Urinary bladder (tissue), 4 donors: ENCODE measurements around the gene CD86. TPM values are rescaled to one million over a fixed set of nuclear protein-coding genes. Genes with fewer than 3 reads are reported as not detected.

ENCODE experiments used
- DNase-seq: peaks from one replicate; pipeline ENCODE4 v3.0.0-alpha.2; 2015; ENCODE audit errors: extremely low spot score
- H3K27ac ChIP-seq: one replicate; pipeline ENCODE4 v1.5.1; 2013; ENCODE audit warnings: low read depth, mild to moderate bottlenecking, moderate library complexity
- H3K36me3 ChIP-seq: one replicate; pipeline ENCODE4 v1.6.1; 2013; ENCODE audit warnings: mild to moderate bottlenecking, moderate library complexity; ENCODE audit not compliant: insufficient read depth
- H3K4me1 ChIP-seq: one replicate; pipeline ENCODE4 v1.6.1; 2013; ENCODE audit warnings: mild to moderate bottlenecking, moderate library complexity; ENCODE audit not compliant: insufficient read depth
- H3K4me3 ChIP-seq: one replicate; pipeline ENCODE4 v1.5.1; 2013; ENCODE audit warnings: low read depth, low read length
- WGBS: extraction: QIAGEN DNeasy Blood & Tissue Kit; methylation state at CpG from one replicate; pipeline ENCODE4 v1.1.7; 2013; 5-methylcytosine and 5-hydroxymethylcytosine counted together
- polyA plus RNA-seq: library from polyadenylated mRNA; stranded (reverse); fragments of 200-250 nt; gene quantifications from one replicate; pipeline ENCODE4 v1.2.3, GENCODE V29; 2013
- total RNA-seq: library from RNA; depleted of rRNA; stranded (reverse); fragments of >200 nt; gene quantifications from one replicate; pipeline ENCODE4 v1.2.3, GENCODE V29; 2014
- donor health status: healthy with polysubstance abuse.
- donor health status: healthy.

Gene CD86
- total and polyA plus RNA-seq, 2 donors, result 3.4 to 6.1 TPM

DNA sequence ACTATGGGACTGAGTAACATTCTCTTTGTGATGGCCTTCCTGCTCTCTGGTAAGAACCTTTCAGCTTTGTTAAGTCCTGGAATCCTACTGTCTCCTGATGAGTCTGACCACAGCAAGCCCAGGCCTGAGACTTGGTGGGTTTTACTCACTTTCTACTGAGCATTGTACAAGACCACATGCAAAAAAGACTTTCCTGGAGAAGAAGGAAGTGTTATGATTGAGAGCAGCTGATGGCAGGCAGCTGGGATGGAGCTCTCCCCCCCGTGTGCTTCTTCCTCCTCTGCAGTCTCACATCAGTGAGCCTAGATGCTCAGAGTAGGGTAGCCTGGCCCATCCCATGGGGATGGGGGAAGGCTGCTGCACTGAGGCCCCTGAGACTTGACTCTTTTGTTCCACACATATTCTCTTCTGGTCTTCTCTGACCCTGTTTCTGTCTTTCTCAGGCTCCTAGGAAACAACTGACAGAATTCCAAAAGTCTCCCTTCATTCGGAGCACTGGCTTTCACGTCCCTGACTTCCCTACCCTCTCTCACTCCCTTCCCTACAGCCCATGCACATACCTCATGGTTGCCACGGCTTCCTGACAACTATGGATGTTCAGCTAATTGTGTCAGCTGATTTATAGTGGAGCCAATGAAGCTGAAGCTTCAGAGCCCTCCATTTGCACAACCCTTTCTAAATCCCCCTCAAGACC is 36.6 kb downstream of the CD86 start:
- no peaks in the 10 kb centered on the region for H3K36me3 ChIP-seq
- H3K4me1 ChIP-seq, result no peaks in the 10 kb centered on the region
- 55% methylated on average over 4 of the region's 4 CpGs for WGBS
- DNase-seq, result no peak
- no peak overlapping the region for H3K4me3 ChIP-seq
- H3K27ac ChIP-seq, result no peak overlapping the region

DNA sequence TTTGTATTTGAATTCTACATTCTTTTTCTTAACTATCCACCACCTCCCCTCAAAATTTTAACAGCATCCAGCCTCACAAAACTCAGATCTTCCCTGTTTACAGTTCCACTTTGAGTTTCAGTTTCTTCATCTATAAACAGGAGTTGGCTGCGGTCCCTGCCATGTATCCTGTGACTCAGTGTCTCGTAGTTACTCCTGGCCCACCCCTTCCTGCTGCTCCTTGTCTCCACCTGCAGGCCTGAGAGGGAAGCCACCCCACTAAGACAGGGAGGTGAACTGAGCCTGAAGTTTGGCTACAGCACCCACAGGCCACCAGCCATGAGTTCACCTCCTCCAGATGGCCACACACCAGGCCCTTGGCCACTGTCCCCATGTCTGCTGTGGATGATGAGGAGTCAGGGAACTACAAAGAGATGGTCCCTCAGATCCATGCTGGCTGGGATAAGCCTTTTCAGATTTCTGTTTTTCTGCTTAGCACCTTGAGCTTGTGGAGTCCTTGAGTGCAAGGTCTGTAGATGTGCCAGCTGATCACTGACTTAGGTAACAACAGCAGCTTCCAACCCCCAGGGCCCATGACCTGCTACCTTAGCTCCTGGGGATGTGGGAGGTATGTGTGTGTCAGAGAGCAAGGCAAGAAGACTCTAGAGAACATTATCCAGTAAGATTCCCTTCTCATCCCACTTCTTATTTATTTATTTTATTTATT is 37.5 kb downstream of the CD86 start:
- Histone ChIP-seq H3K4me1 (no peaks in the 10 kb centered on the region), H3K4me3 (no peak overlapping the region)
- WGBS, result 53% methylated on average over 2 of the region's 2 CpGs

DNA sequence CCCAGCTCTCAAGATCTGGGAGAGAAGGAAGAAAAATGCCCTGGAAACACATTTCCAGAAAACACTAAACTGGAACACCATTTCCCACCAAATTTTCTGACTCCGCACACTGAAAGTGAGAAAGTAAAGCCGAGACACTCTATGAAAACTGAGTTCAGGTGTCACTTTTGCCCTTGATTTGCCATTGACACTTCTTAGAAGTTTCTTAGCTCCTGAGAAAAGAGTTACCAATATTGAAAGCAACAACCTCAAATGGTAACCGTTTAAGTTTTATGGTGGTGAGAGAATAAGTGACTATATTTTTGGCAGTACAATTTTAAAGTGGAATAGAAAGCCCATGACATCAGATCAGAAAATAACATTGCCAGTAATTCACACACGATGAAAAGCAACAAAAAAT is 39.0 kb downstream of the CD86 start:
- H3K36me3 ChIP-seq, result no peaks in the 10 kb centered on the region
- no peak overlapping the region for H3K27ac ChIP-seq
- 81% methylated on average over 4 of the region's 4 CpGs for WGBS
- DNase-seq, result no peak
- no peak overlapping the region for H3K4me3 ChIP-seq
- H3K4me1 ChIP-seq, result no peaks in the 10 kb centered on the region

More for the DNA sequence above, 37.5 kb downstream of the CD86 start:
- no peaks in the 10 kb centered on the region for H3K36me3 ChIP-seq
- H3K27ac ChIP-seq, result no peak overlapping the region
- DNase-seq, result no peak

DNA sequence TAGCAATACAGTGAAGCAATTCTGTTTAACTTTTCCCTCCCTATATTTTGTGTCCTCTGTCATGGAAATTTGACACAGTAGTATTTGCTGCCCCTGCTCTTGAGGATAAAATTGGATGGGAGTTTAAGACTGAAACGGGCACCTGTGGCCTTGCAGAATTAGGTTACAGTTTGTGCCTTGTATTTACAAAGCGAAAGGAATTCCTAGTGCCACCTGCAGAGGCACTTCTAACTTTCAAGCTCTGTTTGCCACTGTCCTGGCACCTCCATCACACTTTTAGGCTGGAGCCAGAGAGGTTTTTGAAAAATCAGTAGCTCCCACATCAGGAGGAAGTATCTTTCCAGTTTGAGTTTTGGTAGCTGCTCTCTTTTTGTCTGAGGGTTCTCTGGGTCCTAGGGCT is 39.5 kb downstream of the CD86 start:
- H3K4me3 ChIP-seq, result no peak overlapping the region
- no peak overlapping the region for H3K27ac ChIP-seq
- WGBS, result 72% methylated on average over 2 of the region's 2 CpGs
- H3K4me1 ChIP-seq, result no peaks in the 10 kb centered on the region
- H3K36me3 ChIP-seq, result no peaks in the 10 kb centered on the region
- no peak for DNase-seq

DNA sequence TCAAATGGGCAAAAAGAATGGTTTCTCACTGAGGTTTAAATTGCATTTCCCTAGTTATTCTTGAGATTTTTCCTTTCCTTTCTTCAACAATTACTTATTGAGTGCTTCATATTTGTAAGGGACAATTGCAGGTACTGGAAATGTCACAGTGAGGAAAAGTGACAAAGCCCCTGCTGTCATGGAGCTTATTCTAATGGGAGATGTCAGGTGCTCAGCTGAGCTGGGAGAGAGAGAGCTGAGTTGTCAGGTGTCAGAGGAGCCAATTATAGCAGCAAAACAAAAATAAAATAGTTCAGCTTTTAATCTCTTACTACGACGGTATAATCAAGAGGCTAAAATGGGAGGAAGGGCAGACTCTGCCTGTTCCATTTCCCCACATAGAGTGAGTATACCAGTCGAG is 42.0 kb downstream of the CD86 start:
- H3K27ac ChIP-seq, result no peak overlapping the region
- no peak for DNase-seq
- no peak overlapping the region for H3K4me3 ChIP-seq
- WGBS, result 58% methylated on average over 3 of the region's 3 CpGs
- H3K36me3 ChIP-seq, result no peaks in the 10 kb centered on the region
- no peaks in the 10 kb centered on the region for H3K4me1 ChIP-seq

DNA sequence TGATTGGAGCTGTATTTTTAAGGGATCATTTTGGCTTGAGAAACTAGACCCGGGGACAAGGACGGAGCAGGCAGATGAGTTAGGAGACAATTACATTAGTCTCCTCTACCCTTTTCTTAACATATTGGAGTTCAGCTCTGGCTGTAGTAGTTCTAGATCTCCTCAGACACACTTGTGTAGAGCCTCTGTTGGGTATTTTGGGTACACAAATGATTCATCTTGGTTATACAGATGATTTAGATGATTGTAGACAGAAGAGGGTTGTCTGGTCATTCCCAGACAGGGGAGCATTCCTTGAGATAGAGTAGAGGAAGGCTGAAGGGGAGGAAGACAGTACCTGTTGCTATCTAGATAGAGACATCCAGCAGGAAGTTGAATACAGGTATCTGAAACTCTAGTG is 43.4 kb downstream of the CD86 start:
- 91% methylated on average over 2 of the region's 2 CpGs for WGBS
- Histone ChIP-seq H3K36me3 (no peaks in the 10 kb centered on the region), H3K4me3 (no peak overlapping the region), H3K4me1 (no peaks in the 10 kb centered on the region), H3K27ac (no peak overlapping the region)
- no peak for DNase-seq

DNA sequence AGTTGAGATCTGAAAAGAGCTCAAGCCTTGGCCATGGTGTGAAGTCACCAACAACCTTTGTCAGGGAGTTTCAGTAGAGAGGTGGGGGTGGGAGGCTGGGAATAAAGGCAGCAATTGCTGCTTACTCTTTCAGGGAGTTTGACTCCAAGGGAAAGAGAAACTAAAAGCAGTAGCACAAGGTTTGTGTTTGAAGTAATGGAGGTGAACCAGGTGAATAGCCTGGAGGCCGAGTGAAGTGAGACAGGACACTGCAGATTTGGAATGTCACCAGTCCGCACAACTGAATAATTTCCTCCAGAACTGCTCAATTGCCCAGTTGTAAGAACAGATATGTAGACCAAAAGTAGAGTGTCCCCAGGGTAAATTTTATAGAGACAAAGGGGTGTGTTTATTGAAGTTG is 44.1 kb downstream of the CD86 start:
- DNase-seq, result no peak
- H3K4me1 ChIP-seq, result no peaks in the 10 kb centered on the region
- 80% methylated on average over 2 of the region's 2 CpGs for WGBS
- H3K4me3 ChIP-seq, result no peak overlapping the region
- no peak overlapping the region for H3K27ac ChIP-seq
- H3K36me3 ChIP-seq, result no peaks in the 10 kb centered on the region

DNA sequence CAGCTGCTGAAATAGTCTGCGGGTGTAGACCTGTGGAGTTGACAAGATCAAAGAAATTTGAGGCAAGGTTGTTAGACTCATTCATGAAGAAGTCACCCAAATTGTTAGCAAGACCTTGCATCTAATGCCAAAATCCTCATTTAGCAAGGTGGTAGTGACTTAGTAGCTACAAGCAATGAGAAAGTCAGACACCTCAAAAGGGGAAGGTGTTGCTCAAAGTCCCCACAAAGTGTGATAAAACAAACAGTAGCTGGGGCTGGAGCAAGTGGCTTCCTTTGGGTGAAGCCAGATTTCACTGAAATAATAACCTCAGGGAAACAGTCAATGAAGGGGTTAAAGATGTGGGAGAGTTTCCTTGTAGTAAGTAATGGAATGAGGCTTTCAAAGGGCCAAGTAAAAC is 44.9 kb downstream of the CD86 start:
- Histone ChIP-seq H3K27ac (no peak overlapping the region), H3K36me3 (no peaks in the 10 kb centered on the region), H3K4me1 (no peaks in the 10 kb centered on the region), H3K4me3 (no peak overlapping the region)
- DNase-seq, result no peak
- 82% methylated on average over 1 of the region's 1 CpG for WGBS

DNA sequence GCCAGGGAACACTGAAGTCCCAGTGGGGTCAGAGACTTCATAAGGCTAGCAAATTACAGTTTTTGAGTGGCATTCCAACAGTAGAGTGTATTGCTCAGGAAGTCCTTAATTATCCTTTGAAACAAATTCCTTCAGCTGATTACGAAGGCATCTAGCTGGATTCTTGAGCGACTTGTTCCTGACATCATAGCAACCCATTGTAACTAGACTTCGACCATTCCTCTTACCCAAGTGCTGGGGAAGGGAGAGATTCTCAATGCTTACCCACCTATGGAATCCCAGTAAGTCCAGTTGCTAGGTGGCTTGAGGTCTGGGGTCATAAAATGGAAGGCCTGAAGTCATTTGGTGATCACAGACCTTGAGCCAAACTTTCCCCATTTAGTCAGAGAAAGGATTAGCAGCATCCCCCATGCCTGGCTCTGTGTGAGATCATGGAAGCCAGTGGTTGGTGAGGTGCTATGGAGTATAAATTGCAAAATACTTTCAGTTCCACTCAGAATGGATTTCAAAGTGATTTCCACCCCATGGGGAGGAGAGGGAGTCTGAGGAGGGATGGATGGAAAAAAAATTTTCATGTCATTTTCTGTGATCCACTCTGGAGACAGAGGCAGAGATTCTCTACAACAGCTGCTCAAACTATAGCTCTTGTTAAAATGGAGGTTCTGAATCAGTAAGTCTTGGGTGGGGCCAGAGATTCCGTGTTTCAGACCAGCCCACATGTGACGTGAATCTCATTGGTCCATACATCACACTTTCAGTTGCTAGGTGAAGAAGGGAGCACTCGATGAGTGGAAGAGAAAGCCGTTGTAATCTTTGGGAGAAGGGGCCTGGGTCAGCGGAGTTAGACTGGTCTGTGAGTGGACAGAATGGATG is 45.7 kb downstream of the CD86 start:
- WGBS, result 49% methylated on average over 8 of the region's 8 CpGs

DNA sequence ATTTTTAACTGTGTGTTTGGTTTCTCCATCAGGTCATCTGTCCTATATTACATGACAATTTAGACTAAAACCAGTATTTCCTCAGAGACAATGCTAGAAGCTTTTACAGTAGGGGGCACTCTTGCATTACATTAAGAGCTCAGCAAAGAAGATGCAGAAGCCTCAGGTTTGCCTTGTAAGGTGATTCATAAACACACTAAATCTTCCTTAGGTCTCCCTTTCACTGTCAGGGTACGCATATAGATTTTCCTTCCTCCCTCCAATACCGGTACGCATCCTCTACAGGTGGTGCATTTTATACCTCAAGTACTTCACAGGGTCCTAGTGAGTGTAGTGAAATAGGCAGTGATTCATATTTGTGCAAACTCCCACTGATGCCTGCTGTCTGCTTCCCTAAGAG is 46.5 kb downstream of the CD86 start:
- 22% methylated on average over 3 of the region's 3 CpGs for WGBS
- no peak overlapping the region for H3K4me3 ChIP-seq
- no peak overlapping the region for H3K27ac ChIP-seq
- DNase-seq, result peak; percentile 37
- no peaks in the 10 kb centered on the region for H3K36me3 ChIP-seq
- H3K4me1 ChIP-seq, result no peaks in the 10 kb centered on the region

More for the DNA sequence above, 45.7 kb downstream of the CD86 start:
- Histone ChIP-seq H3K27ac (no peak overlapping the region), H3K36me3 (no peaks in the 10 kb centered on the region), H3K4me1 (no peaks in the 10 kb centered on the region), H3K4me3 (no peak overlapping the region)
- no peak for DNase-seq

DNA sequence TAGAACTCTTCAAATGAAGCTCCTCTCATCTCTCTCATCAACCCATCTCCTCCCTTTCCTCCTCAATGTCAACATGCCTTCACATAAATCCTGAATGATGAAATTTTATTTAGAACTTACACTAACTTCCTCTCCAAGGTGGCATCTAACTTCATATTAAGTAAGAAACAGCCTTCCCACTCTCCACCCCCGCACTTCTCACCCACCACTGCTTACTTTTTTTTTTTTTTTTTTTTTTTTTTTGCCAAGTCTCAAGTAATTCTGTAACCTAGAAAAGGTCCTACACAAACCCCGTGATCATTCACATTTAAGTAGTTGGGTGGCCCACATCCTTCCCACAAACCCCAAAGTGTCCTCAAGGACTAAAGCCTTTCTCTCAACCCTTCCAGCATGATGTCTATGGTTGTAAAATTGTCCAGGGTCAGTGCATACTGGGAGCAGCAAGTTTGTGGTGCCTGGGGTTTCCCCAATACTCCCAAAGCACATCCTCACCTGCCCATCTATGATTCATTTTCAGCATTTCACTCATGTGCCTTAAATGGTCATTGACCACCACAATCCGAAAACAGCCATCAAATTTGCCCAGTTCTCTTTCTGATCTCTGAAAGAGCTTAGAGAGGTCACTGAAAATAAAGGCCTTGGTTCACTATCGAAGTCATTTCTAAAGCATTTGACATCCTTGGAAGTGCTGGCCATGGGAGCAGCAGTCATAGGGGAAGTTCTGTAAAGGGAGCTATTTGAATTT is 47.2 kb downstream of the CD86 start:
- Histone ChIP-seq H3K36me3 (no peaks in the 10 kb centered on the region), H3K4me3 (no peak overlapping the region), H3K4me1 (no peaks in the 10 kb centered on the region), H3K27ac (no peak overlapping the region)
- DNase-seq, result no peak
- 82% methylated on average over 4 of the region's 4 CpGs for WGBS

DNA sequence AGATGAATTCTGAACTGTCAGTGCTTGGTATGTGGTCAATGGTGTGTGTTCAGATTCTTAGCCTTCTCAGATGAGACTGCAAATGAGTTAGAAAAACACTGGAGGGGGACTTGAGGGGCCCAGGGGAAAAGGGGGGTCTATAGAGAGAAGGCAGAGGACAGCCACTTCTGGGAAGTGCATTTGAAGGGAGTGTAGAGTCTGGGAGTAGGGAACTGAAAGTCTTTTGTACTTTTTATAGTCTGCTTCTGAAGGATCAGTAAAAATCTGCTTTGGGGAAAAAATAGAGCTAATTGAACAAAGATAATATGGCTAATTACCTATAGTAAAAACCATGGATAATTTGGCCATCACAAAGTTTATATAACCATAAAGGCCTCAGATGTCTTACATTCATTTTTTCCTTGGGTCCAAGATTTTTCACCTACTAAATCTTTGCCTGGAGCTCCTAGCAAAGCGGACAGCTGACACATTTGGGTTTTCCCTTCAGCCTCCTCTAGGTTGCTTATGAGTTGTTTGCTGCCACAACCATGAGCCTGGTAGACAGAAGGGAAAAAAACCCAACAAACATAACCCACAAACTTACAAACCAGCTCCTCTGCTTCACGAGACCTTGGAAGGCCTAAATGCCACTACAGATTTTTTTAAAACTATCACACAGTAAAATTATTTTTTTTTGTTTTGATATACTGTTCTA is 48.8 kb downstream of the CD86 start:
- H3K27ac ChIP-seq, result no peak overlapping the region
- no peak for DNase-seq
- H3K4me1 ChIP-seq, result no peaks in the 10 kb centered on the region
- H3K4me3 ChIP-seq, result no peak overlapping the region
- 70% methylated on average over 2 of the region's 2 CpGs for WGBS
- H3K36me3 ChIP-seq, result no peaks in the 10 kb centered on the region
